Mesenchymal stem cell (in vitro differentiated cells and primary cell): ENCODE data around the gene ZNF799.

Experiments
- DNase-seq: peaks from one replicate; pipeline ENCODE4 v3.0.0-alpha.2; 2013
- H2AFZ ChIP-seq: one replicate; pipeline ENCODE4 v1.6.1; 2013; ENCODE audit warnings: low read depth, mild to moderate bottlenecking, control low read depth, inconsistent platforms, low read length, moderate library complexity
- H2AK5ac ChIP-seq: 2 replicates; pipeline ENCODE4 v1.6.1; 2013; ENCODE audit warnings: low read length, moderate library complexity, mild to moderate bottlenecking, inconsistent platforms; ENCODE audit not compliant: severe bottlenecking
- H2BK120ac ChIP-seq: one replicate; pipeline ENCODE4 v1.6.1; 2013; ENCODE audit warnings: low read depth, mild to moderate bottlenecking, inconsistent platforms, low read length, moderate library complexity
- H2BK12ac ChIP-seq, 2 experiments: one replicate each; pipeline ENCODE4 v1.6.1; 2013; ENCODE audit warnings: inconsistent platforms in 2 of 2, low read length in 2 of 2, mild to moderate bottlenecking in 2 of 2, moderate library complexity in 2 of 2, control low read depth in 1 of 2
- H2BK15ac ChIP-seq: one replicate; pipeline ENCODE4 v1.6.1; 2013; ENCODE audit warnings: mild to moderate bottlenecking, low read depth, inconsistent platforms; ENCODE audit not compliant: poor library complexity, severe bottlenecking
- H2BK5ac ChIP-seq: 2 replicates; pipeline ENCODE4 v1.6.1; 2013; ENCODE audit warnings: low read depth, mild to moderate bottlenecking, low read length, control low read depth, inconsistent platforms; ENCODE audit not compliant: poor library complexity, severe bottlenecking
- H3K14ac ChIP-seq, 2 experiments: one replicate each; pipeline ENCODE4 v1.6.1; 2013; ENCODE audit warnings: inconsistent platforms in 2 of 2, low read length in 2 of 2, control low read depth in 1 of 2, mild to moderate bottlenecking in 1 of 2, moderate library complexity in 1 of 2
- H3K18ac ChIP-seq, 2 experiments: one replicate each; pipeline ENCODE4 v1.6.1; 2013; ENCODE audit warnings: inconsistent platforms in 2 of 2, low read length in 2 of 2, control low read depth in 1 of 2, low read depth in 1 of 2, mild to moderate bottlenecking in 1 of 2
- H3K23ac ChIP-seq, 2 experiments: one replicate each; pipeline ENCODE4 v1.6.1; 2013; ENCODE audit warnings: inconsistent platforms in 2 of 2, low read length in 2 of 2, mild to moderate bottlenecking in 2 of 2, moderate library complexity in 2 of 2, control low read depth in 1 of 2
- H3K27ac ChIP-seq: 2 replicates; pipeline ENCODE4 v1.5.1; 2013; ENCODE audit warnings: mild to moderate bottlenecking, moderate library complexity, low read length, control low read depth, inconsistent platforms; ENCODE audit not compliant: poor library complexity, severe bottlenecking
- H3K27me3 ChIP-seq, 2 experiments: 2 replicates each; pipeline versions ENCODE4 v1.6.1 to v1.7.0; 2013; ENCODE audit warnings: low read length in 2 of 2, mild to moderate bottlenecking in 2 of 2, moderate library complexity in 2 of 2, control low read depth in 1 of 2, inconsistent platforms in 1 of 2; ENCODE audit not compliant: control insufficient read depth in 1 of 2, insufficient read depth in 1 of 2
- H3K36me3 ChIP-seq, 2 experiments: 2 replicates each; pipeline versions ENCODE4 v1.6.1 to v1.7.0; 2013; ENCODE audit warnings: low read length in 2 of 2, control low read depth in 1 of 2, inconsistent platforms in 1 of 2, low read depth in 1 of 2, mild to moderate bottlenecking in 1 of 2; ENCODE audit not compliant: insufficient read depth in 2 of 2, control insufficient read depth in 1 of 2
- H3K4ac ChIP-seq, 2 experiments: one replicate each; pipeline ENCODE4 v1.6.1; 2013; ENCODE audit warnings: inconsistent platforms in 2 of 2, low read length in 2 of 2, mild to moderate bottlenecking in 2 of 2, moderate library complexity in 2 of 2, control low read depth in 1 of 2, low read depth in 1 of 2
- H3K4me1 ChIP-seq: 2 replicates; pipeline ENCODE4 v1.6.1; 2013; ENCODE audit warnings: low read depth, low read length, control low read depth; ENCODE audit not compliant: control insufficient read depth, insufficient read depth
- H3K4me2 ChIP-seq: 2 replicates; pipeline ENCODE4 v1.6.1; 2013; ENCODE audit warnings: low read length, mild to moderate bottlenecking, inconsistent platforms; ENCODE audit not compliant: poor library complexity, severe bottlenecking
- H3K4me3 ChIP-seq, 2 experiments: 2 replicates each; pipeline versions ENCODE4 v1.5.1 to v1.7.0; 2013; ENCODE audit warnings: low read length in 2 of 2, mild to moderate bottlenecking in 2 of 2, control low read depth in 1 of 2, low read depth in 1 of 2; ENCODE audit not compliant: insufficient read depth in 1 of 2
- H3K79me1 ChIP-seq: replicated peaks from 2 replicates; pipeline ENCODE4 v1.6.1; 2013; ENCODE audit warnings: mild to moderate bottlenecking, control low read depth, low read length, inconsistent platforms; ENCODE audit not compliant: poor library complexity, severe bottlenecking
- H3K9ac ChIP-seq: 2 replicates; pipeline ENCODE4 v1.7.0; 2013; ENCODE audit warnings: mild to moderate bottlenecking, low read length, moderate library complexity
- H3K9me3 ChIP-seq: 2 replicates; pipeline ENCODE4 v1.7.0; 2013; ENCODE audit warnings: mild to moderate bottlenecking, low read length; ENCODE audit not compliant: control insufficient read depth
- H4K8ac ChIP-seq: one replicate; pipeline ENCODE4 v1.6.1; 2013; ENCODE audit warnings: inconsistent platforms, mild to moderate bottlenecking, low read length, moderate library complexity
- H4K91ac ChIP-seq: one replicate; pipeline ENCODE4 v1.6.1; 2013; ENCODE audit warnings: mild to moderate bottlenecking, low read length, inconsistent platforms
- WGBS: methylation state at CpG from one replicate; pipeline ENCODE4 v1.1.7; 2013; ENCODE audit warnings: mixed read lengths; 5-methylcytosine and 5-hydroxymethylcytosine counted together

ZNF799 gene

DNA sequence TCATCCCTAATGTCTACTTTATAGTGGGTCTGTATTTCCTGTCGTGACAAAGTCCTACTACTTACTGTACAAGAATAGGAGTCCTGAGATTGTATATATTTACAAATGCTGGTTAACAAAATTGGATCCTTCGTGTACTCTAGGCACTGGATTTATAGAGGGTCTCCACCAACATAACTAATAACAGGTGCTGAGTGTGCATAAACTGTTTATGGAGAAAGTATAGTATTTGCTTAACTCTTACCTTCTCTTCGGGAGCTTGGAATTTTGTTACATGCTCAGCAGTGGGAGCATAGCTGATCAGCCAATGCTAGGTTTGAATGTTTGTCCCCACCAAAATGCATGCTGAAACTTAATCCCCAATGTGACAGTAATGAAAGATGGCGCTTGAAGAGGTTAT lies 47.7 kb downstream of the ZNF799 start:
- Histone ChIP-seq H3K14ac (no peak overlapping the region), H2BK120ac (no peak overlapping the region), H3K9me3 (peaks cover 78% of the 10 kb centered on the region), H3K4me2 (no peak overlapping the region), H2BK12ac (no peak overlapping the region), H3K4ac (no peak overlapping the region), H3K4me3 (no peak overlapping the region), H3K36me3 (peaks cover 0 to 22% of the 10 kb centered on the region in 2 experiments), H2BK15ac (no peak overlapping the region), H3K9ac (no peak overlapping the region), H3K23ac (no peak overlapping the region), H3K79me1 (no peaks in the 10 kb centered on the region), H4K91ac (no peak overlapping the region), H3K27ac (no peak overlapping the region), H2AFZ (no peak overlapping the region), H3K4me1 (no peaks in the 10 kb centered on the region), H2BK5ac (no peak overlapping the region), H2AK5ac (no peak overlapping the region), H4K8ac (no peak overlapping the region), H3K27me3 (no peaks in the 10 kb centered on the region), H3K18ac (no peak overlapping the region)
- 88% methylated on average over 3 of the region's 4 CpGs for WGBS
- DNase-seq: no peak

DNA sequence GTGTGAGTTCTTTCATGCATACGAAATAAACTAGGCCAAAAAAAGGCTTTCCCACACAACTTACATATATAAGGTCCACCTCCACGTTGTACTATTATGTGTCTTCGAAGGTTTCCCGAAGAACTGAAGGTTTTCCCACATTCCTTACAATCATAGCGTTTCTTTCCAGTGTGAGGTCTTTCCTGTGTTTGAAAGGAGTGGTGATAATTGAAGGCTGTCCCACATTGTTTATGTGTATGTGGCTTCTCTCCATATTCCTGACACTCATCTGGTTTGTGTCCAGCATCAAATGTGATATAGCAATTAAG lies 50.2 kb downstream of the ZNF799 start:
- no peak overlapping the region for H3K4me2 ChIP-seq

DNA sequence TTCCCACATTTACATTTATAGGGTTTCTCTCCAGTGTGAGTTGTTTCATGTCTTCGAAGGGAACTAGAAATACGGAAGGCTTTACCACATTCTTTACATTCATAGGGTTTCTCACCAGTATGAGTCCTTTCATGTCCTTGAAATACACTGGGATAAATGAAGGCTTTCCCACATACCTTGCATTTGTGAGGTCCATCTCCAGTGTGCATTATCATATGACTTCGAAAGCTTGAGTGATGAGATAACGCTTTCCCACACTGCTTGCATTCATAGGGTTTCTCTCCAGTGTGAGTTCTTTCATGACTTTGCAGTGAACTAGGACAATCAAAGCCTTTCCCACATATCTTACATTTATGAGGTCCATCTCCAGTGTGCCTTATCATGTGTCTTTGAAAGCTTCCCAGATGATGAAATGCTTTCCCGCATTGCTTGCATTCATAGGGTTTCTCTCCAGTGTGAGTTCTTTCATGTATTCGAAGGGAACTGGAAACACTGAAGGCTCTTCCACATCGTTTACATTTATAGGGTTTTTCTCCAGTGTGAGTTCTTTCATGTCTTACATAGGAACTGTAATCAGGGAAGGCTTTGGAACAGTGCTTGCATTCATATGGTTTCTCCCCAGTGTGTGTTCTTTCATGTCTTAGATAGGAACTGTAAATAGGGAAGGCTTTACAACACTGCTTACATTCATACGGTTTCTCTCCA lies 50.7 kb downstream of the ZNF799 start:
- peak overlapping the region in 1 of 2 experiments; percentile 50 for H3K4me3 ChIP-seq

More for the DNA sequence above, 50.2 kb downstream of the ZNF799 start:
- Histone ChIP-seq H2BK120ac (no peak overlapping the region), H3K27ac (no peak overlapping the region), H2BK12ac (no peak overlapping the region), H3K14ac (no peak overlapping the region), H4K91ac (no peak overlapping the region), H3K9ac (no peak overlapping the region), H2AFZ (no peak overlapping the region), H3K79me1 (no peaks in the 10 kb centered on the region), H3K23ac (no peak overlapping the region), H2BK15ac (no peak overlapping the region), H3K27me3 (no peaks in the 10 kb centered on the region), H3K4me3 (peak overlapping the region in 1 of 2 experiments; percentile 50), H3K18ac (no peak overlapping the region), H3K4ac (no peak overlapping the region), H3K9me3 (peaks cover 84% of the 10 kb centered on the region), H3K4me1 (no peaks in the 10 kb centered on the region), H2BK5ac (no peak overlapping the region), H3K36me3 (peaks cover 0 to 22% of the 10 kb centered on the region in 2 experiments), H4K8ac (no peak overlapping the region), H2AK5ac (no peak overlapping the region)
- WGBS: 91% methylated on average over 4 of the region's 5 CpGs
- no peak for DNase-seq

DNA sequence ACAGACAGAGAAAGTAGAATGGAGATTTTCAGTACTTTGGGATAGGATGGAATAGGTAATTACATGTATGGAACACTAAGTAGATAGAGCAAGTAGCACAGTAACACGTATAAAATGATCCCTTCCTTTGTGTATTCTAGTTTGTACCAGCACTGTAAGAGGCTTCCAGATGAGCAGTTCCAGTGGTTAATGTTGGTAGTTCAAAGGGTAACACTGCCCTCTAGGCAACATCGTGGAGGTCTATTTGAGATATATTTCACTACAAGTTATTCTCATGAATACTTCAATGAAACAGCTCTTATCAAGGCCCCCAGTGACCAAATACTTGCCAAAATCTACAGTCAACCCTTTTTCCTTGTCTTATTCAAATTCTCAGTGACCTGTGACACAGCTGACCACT lies 54.2 kb downstream of the ZNF799 start:
- H3K4me3 ChIP-seq: peak overlapping the region in 1 of 2 experiments; percentile 40
- H3K4me2 ChIP-seq: no peak overlapping the region
- no peaks in the 10 kb centered on the region for H3K79me1 ChIP-seq
- H3K27ac ChIP-seq: no peak overlapping the region
- no peak overlapping the region for H3K18ac ChIP-seq
- peaks cover 86% of the 10 kb centered on the region for H3K9me3 ChIP-seq
- H2BK120ac ChIP-seq: no peak overlapping the region
- no peak overlapping the region for H3K14ac ChIP-seq
- H2BK12ac ChIP-seq: no peak overlapping the region
- WGBS: 52% methylated on average over 1 of the region's 2 CpGs
- no peaks in the 10 kb centered on the region for H3K4me1 ChIP-seq
- H3K36me3 ChIP-seq: peaks cover 0 to 22% of the 10 kb centered on the region in 2 experiments
- H2AFZ ChIP-seq: no peak overlapping the region
- no peak overlapping the region for H4K91ac ChIP-seq
- H3K27me3 ChIP-seq: no peaks in the 10 kb centered on the region
- no peak overlapping the region for H2BK15ac ChIP-seq
- no peak overlapping the region for H4K8ac ChIP-seq
- no peak overlapping the region for H2BK5ac ChIP-seq
- H2AK5ac ChIP-seq: no peak overlapping the region
- no peak overlapping the region for H3K9ac ChIP-seq
- no peak overlapping the region for H3K23ac ChIP-seq
- DNase-seq: no peak
- H3K4ac ChIP-seq: no peak overlapping the region

More for the DNA sequence above, 50.7 kb downstream of the ZNF799 start:
- Histone ChIP-seq H3K9me3 (peaks cover 87% of the 10 kb centered on the region), H3K9ac (no peak overlapping the region), H2BK120ac (no peak overlapping the region), H3K4me1 (no peaks in the 10 kb centered on the region), H3K27me3 (no peaks in the 10 kb centered on the region), H4K91ac (no peak overlapping the region), H3K36me3 (peaks cover 0 to 22% of the 10 kb centered on the region in 2 experiments), H3K27ac (no peak overlapping the region), H2AK5ac (no peak overlapping the region), H2AFZ (no peak overlapping the region), H2BK15ac (no peak overlapping the region), H3K4me2 (no peak overlapping the region), H2BK5ac (no peak overlapping the region), H3K23ac (no peak overlapping the region), H2BK12ac (no peak overlapping the region), H3K4ac (no peak overlapping the region), H3K14ac (no peak overlapping the region), H4K8ac (no peak overlapping the region), H3K18ac (no peak overlapping the region), H3K79me1 (no peaks in the 10 kb centered on the region)
- DNase-seq: no peak
- WGBS: 96% methylated on average over 8 of the region's 8 CpGs
